ENCODE measurements around the gene NPAS3. TPM values are rescaled to one million over a fixed set of nuclear protein-coding genes. Genes with fewer than 3 reads are reported as not detected.

Gene NPAS3
- total RNA-seq, 4 donors from 2014 or later: 0.51 to 15.2 (median 6.6) TPM

- intact Hi-C loops (cut with DNase I; ENCODE audit: low total_unique reads): no loop called here
- no peaks in the 10 kb centered on the region for H3K27me3 ChIP-seq
- H3K36me3 ChIP-seq: no peaks in the 10 kb centered on the region
- no peak overlapping the region for H3K27ac ChIP-seq
- TF ChIP-seq POLR2A (IDR thresholded peaks at IDR 0.05) (no peak), CTCF (IDR thresholded peaks at IDR 0.05) (no peak)
- H3K9me3 ChIP-seq: no peaks in the 10 kb centered on the region
- H3K4me1 ChIP-seq: no peaks in the 10 kb centered on the region
- DNase-seq: no peak
- H3K4me3 ChIP-seq: no peak overlapping the region
These were observed 469.6 kb downstream of the NPAS3 start for GRCh38 chr14:33408291-33408690.

GRCh38 chr14:33412450-33412849 lies 473.8 kb downstream of the NPAS3 start:
- Histone ChIP-seq H3K4me1 (no peaks in the 10 kb centered on the region), H3K27me3 (no peaks in the 10 kb centered on the region), H3K27ac (no peak overlapping the region), H3K4me3 (no peak overlapping the region), H3K9me3 (no peaks in the 10 kb centered on the region), H3K36me3 (no peaks in the 10 kb centered on the region)
- intact Hi-C loops (cut with DNase I; ENCODE audit: low total_unique reads): no loop called here
- DNase-seq: no peak
- no peak for TF ChIP-seq POLR2A (IDR thresholded peaks at IDR 0.05)
- TF ChIP-seq CTCF (IDR thresholded peaks at IDR 0.05): no peak

GRCh38 chr14:33413381-33413780 lies 474.7 kb downstream of the NPAS3 start:
- TF ChIP-seq POLR2A (IDR thresholded peaks at IDR 0.05) (no peak), CTCF (IDR thresholded peaks at IDR 0.05) (no peak)
- no peak overlapping the region for H3K27ac ChIP-seq

GRCh38 chr14:33414041-33414440 lies 475.4 kb downstream of the NPAS3 start:
- no peak overlapping the region for H3K4me3 ChIP-seq
- DNase-seq: no peak
- intact Hi-C loops (cut with DNase I; ENCODE audit: low total_unique reads): no loop called here
- no peaks in the 10 kb centered on the region for H3K9me3 ChIP-seq
- no peaks in the 10 kb centered on the region for H3K27me3 ChIP-seq
- TF ChIP-seq POLR2A (IDR thresholded peaks at IDR 0.05) (no peak), CTCF (IDR thresholded peaks at IDR 0.05) (no peak)
- H3K4me1 ChIP-seq: no peaks in the 10 kb centered on the region
- H3K36me3 ChIP-seq: no peaks in the 10 kb centered on the region
- H3K27ac ChIP-seq: no peak overlapping the region

More at GRCh38 chr14:33413381-33413780, 474.7 kb downstream of the NPAS3 start:
- intact Hi-C loops (cut with DNase I; ENCODE audit: low total_unique reads): no loop called here
- DNase-seq: no peak
- Histone ChIP-seq H3K36me3 (no peaks in the 10 kb centered on the region), H3K9me3 (no peaks in the 10 kb centered on the region), H3K4me3 (no peak overlapping the region), H3K4me1 (no peaks in the 10 kb centered on the region), H3K27me3 (no peaks in the 10 kb centered on the region)

- TF ChIP-seq CTCF (IDR thresholded peaks at IDR 0.05) (no peak), POLR2A (IDR thresholded peaks at IDR 0.05) (no peak)
- intact Hi-C loops (cut with DNase I; ENCODE audit: low total_unique reads): no loop called here
These were observed 481.5 kb downstream of the NPAS3 start for GRCh38 chr14:33420051-33420627.

More at GRCh38 chr14:33420051-33420627, 481.5 kb downstream of the NPAS3 start:
- H3K27me3 ChIP-seq: no peaks in the 10 kb centered on the region
- H3K36me3 ChIP-seq: no peaks in the 10 kb centered on the region
- no peak overlapping the region for H3K27ac ChIP-seq
- no peak for DNase-seq
- H3K4me1 ChIP-seq: no peaks in the 10 kb centered on the region
- H3K4me3 ChIP-seq: no peak overlapping the region
- H3K9me3 ChIP-seq: no peaks in the 10 kb centered on the region

Measured in uterus (tissue), 4 donors.